Measurements from ENCODE around the gene NKX6-2.

- TF ChIP-seq, protein P1, sequence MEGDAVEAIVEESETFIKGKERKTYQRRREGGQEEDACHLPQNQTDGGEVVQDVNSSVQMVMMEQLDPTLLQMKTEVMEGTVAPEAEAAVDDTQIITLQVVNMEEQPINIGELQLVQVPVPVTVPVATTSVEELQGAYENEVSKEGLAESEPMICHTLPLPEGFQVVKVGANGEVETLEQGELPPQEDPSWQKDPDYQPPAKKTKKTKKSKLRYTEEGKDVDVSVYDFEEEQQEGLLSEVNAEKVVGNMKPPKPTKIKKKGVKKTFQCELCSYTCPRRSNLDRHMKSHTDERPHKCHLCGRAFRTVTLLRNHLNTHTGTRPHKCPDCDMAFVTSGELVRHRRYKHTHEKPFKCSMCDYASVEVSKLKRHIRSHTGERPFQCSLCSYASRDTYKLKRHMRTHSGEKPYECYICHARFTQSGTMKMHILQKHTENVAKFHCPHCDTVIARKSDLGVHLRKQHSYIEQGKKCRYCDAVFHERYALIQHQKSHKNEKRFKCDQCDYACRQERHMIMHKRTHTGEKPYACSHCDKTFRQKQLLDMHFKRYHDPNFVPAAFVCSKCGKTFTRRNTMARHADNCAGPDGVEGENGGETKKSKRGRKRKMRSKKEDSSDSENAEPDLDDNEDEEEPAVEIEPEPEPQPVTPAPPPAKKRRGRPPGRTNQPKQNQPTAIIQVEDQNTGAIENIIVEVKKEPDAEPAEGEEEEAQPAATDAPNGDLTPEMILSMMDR (IDR thresholded peaks at IDR 0.05): no peak
- TF ChIP-seq POLR2AphosphoS5 (IDR thresholded peaks at IDR 0.05) (no peak), POLR2A (IDR thresholded peaks at IDR 0.05) (no peak)
Measured at GRCh38 chr10:132810807-132811700, 25.1 kb upstream of the NKX6-2 start.
